ENCODE data around the gene CDK3.

Gene CDK3

GRCh38 chr17:76014100-76014924 is 13.7 kb downstream of the CDK3 start:
- DNase-seq (ENCODE audit: low read depth) = peak; percentile 20

- DNase-seq (ENCODE audit: low read depth) = no peak
Measured at GRCh38 chr17:76014925-76015261, 14.2 kb downstream of the CDK3 start.

- DNase-seq (ENCODE audit: low read depth) = no peak
Measured at GRCh38 chr17:76017481-76018339, 17.1 kb downstream of the CDK3 start.

- no peak for DNase-seq (ENCODE audit: low read depth)
Measured at GRCh38 chr17:76018340-76018680, 17.7 kb downstream of the CDK3 start.

GRCh38 chr17:76018801-76019200 is 18.1 kb downstream of the CDK3 start:
- DNase-seq (ENCODE audit: low read depth) = no peak

GRCh38 chr17:76019833-76020467 is 19.3 kb downstream of the CDK3 start:
- DNase-seq (ENCODE audit: low read depth) = no peak

GRCh38 chr17:76022285-76022684 is 21.6 kb downstream of the CDK3 start:
- no peak for DNase-seq (ENCODE audit: low read depth)

GRCh38 chr17:76022973-76023899 is 22.6 kb downstream of the CDK3 start:
- no peak for DNase-seq (ENCODE audit: low read depth)

- no peak for DNase-seq (ENCODE audit: low read depth)
Measured at GRCh38 chr17:76023900-76024237, 23.2 kb downstream of the CDK3 start.

- no peak for DNase-seq (ENCODE audit: low read depth)
Measured at GRCh38 chr17:76024353-76024752, 23.7 kb downstream of the CDK3 start.

GRCh38 chr17:76025294-76025693 is 24.6 kb downstream of the CDK3 start:
- DNase-seq (ENCODE audit: low read depth) = no peak

- no peak for DNase-seq (ENCODE audit: low read depth)
Measured at GRCh38 chr17:76026714-76027158, 26.1 kb downstream of the CDK3 start.

- no peak for DNase-seq (ENCODE audit: low read depth)
Measured at GRCh38 chr17:76027159-76027839, 26.6 kb downstream of the CDK3 start, which contains the start of gene EVPL. Gene EVPL (minus strand): TSS chr17:76027306. CDS start chr17:76027198, 108 bp downstream.

GRCh38 chr17:76032073-76032779 is 31.6 kb downstream of the CDK3 start:
- no peak for DNase-seq (ENCODE audit: low read depth)

- DNase-seq (ENCODE audit: low read depth) = no peak
Measured at GRCh38 chr17:76032780-76033108, 32.1 kb downstream of the CDK3 start.

- no peak for DNase-seq (ENCODE audit: low read depth)
Measured at GRCh38 chr17:76033139-76033538, 32.5 kb downstream of the CDK3 start.

GRCh38 chr17:76034428-76035350 is 34.0 kb downstream of the CDK3 start:
- no peak for DNase-seq (ENCODE audit: low read depth)

GRCh38 chr17:76036497-76037261 is 36.0 kb downstream of the CDK3 start:
- no peak for DNase-seq (ENCODE audit: low read depth)

GRCh38 chr17:76038050-76038449 is 37.4 kb downstream of the CDK3 start:
- no peak for DNase-seq (ENCODE audit: low read depth)

Data from HS-27A (cell line).